NT2/D1 (cell line): ENCODE data around the gene STOX2.

ENCODE experiments used
- DNase-seq: peaks from one replicate; pipeline ENCODE4 v3.0.0-alpha.2; 2011; ENCODE audit warnings: low read depth, low spot score
- H3K27me3 ChIP-seq: 2 replicates; pipeline ENCODE4 v1.6.0; 2011; ENCODE audit warnings: mild to moderate bottlenecking; ENCODE audit not compliant: insufficient read length, insufficient read depth
- H3K36me3 ChIP-seq: 2 replicates; pipeline ENCODE4 v1.6.1; 2011; ENCODE audit warnings: mild to moderate bottlenecking, low read length, mixed read lengths; ENCODE audit not compliant: insufficient read depth, insufficient read length
- H3K4me1 ChIP-seq: 2 replicates; pipeline ENCODE4 v1.5.1; 2011; ENCODE audit not compliant: insufficient read depth, insufficient read length
- H3K4me3 ChIP-seq: 2 replicates; pipeline ENCODE4 v1.5.1; 2011; ENCODE audit warnings: low read depth; ENCODE audit not compliant: insufficient read length
- H3K9ac ChIP-seq: 2 replicates; pipeline ENCODE4 v1.6.0; 2011; ENCODE audit warnings: low read depth; ENCODE audit not compliant: insufficient read length
- H3K9me3 ChIP-seq: 2 replicates; pipeline ENCODE4 v1.5.1; 2011; ENCODE audit warnings: mild to moderate bottlenecking, low read length; ENCODE audit not compliant: insufficient read depth
- SUZ12 ChIP-seq: IDR thresholded peaks from 2 replicates; pipeline ENCODE4 v1.6.1; 2011; ENCODE audit not compliant: insufficient read length, insufficient read depth; ENCODE audit errors: extremely low read depth
- YY1 ChIP-seq: IDR thresholded peaks from 2 replicates; pipeline ENCODE4 v1.6.1; 2011; ENCODE audit not compliant: insufficient read length, insufficient read depth
- ZNF274 ChIP-seq: IDR thresholded peaks from 2 replicates; pipeline ENCODE4 v1.6.1; 2011; ENCODE audit warnings: mild to moderate bottlenecking, low read depth, low read length

The STOX2 gene

DNA sequence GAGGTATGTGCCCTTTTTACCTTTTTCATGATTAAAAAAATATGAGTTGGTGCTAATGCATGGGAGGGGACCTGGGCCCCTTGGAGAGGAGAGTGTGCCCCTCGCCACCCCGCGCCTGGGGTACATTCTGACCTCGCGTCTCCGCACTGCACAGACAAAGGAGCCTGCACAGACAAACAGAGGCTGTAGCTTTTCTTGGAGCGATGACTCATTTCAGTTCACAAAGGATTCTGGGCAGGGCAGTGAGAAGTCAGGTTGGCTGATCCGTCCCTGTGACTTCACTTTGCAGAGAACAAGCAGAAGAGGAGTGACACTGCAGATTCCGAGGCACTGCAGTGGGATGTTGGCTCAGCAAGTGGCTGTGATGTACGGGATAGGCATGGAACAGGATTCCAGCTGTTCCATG lies 82.9 kb downstream of the STOX2 start:
- Histone ChIP-seq H3K9ac (peak overlapping the region; percentile 64), H3K27me3 (no peaks in the 10 kb centered on the region), H3K4me1 (peaks cover 6% of the 10 kb centered on the region), H3K9me3 (no peaks in the 10 kb centered on the region), H3K4me3 (no peak overlapping the region), H3K36me3 (no peaks in the 10 kb centered on the region)
- TF ChIP-seq YY1 (no peak), ZNF274 (no peak), SUZ12 (no peak)
- DNase-seq = peak; percentile 54

DNA sequence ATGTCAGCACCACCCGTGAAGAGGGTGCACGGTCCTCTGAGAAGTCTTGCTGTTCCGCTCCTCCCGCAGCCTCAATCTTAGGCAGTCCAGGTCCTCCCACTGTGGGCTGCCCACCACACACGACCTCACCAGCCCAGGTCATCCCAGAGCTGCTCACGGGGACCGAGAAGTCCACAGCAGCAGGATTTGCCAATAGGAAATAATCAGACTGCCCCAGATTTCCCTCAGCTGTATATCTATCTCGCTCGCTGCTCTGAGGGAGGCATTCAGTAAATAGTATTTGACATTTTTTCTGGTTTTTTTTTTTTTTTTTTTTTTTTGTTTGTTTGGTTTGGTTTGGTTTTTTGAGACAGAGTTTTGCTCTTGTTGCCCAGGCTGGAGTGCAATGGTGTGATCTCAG lies 83.8 kb downstream of the STOX2 start:
- no peak for TF ChIP-seq YY1
- TF ChIP-seq SUZ12 = no peak
- no peak for TF ChIP-seq ZNF274
- H3K27me3 ChIP-seq = no peaks in the 10 kb centered on the region
- no peak for DNase-seq
- H3K36me3 ChIP-seq = no peaks in the 10 kb centered on the region
- H3K4me1 ChIP-seq = peaks cover 6% of the 10 kb centered on the region
- H3K9ac ChIP-seq = peak overlapping the region; percentile 36
- no peak overlapping the region for H3K4me3 ChIP-seq
- no peaks in the 10 kb centered on the region for H3K9me3 ChIP-seq

- TF ChIP-seq ZNF274 = no peak
- TF ChIP-seq YY1 = no peak
- no peak for TF ChIP-seq SUZ12
- Histone ChIP-seq H3K9me3 (no peaks in the 10 kb centered on the region), H3K4me1 (peaks cover 6% of the 10 kb centered on the region), H3K27me3 (no peaks in the 10 kb centered on the region), H3K36me3 (no peaks in the 10 kb centered on the region), H3K4me3 (no peak overlapping the region), H3K9ac (no peak overlapping the region)
- DNase-seq = no peak
Measured at GRCh38 chr4:183989461-183989860, 84.4 kb downstream of the STOX2 start.

DNA sequence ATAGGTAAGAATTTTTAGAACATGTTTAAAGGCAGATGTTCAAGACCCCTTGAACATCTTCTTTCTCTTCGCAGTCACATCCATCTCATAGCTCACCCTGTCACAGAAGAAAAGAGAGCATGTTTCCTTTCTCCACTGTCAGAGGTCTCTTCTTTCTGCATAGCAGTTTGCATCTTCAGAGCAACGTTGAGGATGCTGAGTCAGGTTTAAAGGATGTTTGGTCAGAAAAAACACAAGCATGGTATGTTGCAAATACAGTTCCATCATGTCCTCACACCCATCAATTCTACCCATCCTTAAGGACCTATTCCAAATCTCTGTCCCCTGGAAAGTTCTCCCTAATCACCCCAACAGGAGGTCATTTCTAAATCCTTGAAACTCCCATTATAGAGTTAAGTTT lies 84.8 kb downstream of the STOX2 start:
- TF ChIP-seq YY1 (no peak), ZNF274 (no peak), SUZ12 (no peak)
- Histone ChIP-seq H3K9me3 (no peaks in the 10 kb centered on the region), H3K27me3 (no peaks in the 10 kb centered on the region), H3K9ac (no peak overlapping the region), H3K4me1 (peaks cover 6% of the 10 kb centered on the region), H3K4me3 (no peak overlapping the region), H3K36me3 (no peaks in the 10 kb centered on the region)
- no peak for DNase-seq

GRCh38 chr4:183993676-183994075 lies 88.6 kb downstream of the STOX2 start:
- H3K36me3 ChIP-seq = no peaks in the 10 kb centered on the region
- TF ChIP-seq YY1 = no peak
- TF ChIP-seq SUZ12 = no peak
- no peak for TF ChIP-seq ZNF274
- no peaks in the 10 kb centered on the region for H3K4me1 ChIP-seq
- no peaks in the 10 kb centered on the region for H3K27me3 ChIP-seq
- no peak for DNase-seq
- H3K4me3 ChIP-seq = no peak overlapping the region
- no peak overlapping the region for H3K9ac ChIP-seq
- no peaks in the 10 kb centered on the region for H3K9me3 ChIP-seq

DNA sequence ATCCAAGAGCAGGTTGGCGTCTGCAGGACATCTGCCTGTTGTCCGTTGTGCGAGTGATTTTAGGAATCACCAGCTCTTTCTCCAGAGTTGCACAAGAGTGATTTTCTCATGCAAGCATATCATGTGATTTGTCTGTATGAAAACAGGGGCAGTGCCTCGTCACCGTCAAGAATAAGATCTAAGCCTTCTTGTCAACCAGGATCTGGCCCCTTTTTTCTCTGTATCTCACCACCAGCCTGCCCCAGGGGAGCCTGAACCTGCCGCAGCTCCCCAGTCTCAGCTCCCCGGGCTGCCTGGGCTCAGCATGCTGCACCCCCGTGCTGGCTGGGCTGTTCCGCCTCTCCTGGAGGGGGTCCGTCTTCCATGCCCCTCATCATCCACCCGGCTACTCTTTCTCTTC lies 90.5 kb downstream of the STOX2 start:
- DNase-seq = no peak
- Histone ChIP-seq H3K9me3 (no peaks in the 10 kb centered on the region), H3K4me3 (no peak overlapping the region), H3K4me1 (no peaks in the 10 kb centered on the region), H3K27me3 (no peaks in the 10 kb centered on the region), H3K36me3 (no peaks in the 10 kb centered on the region), H3K9ac (no peak overlapping the region)
- TF ChIP-seq ZNF274 = no peak
- no peak for TF ChIP-seq SUZ12
- TF ChIP-seq YY1 = no peak

- Histone ChIP-seq H3K36me3 (peaks cover 4% of the 10 kb centered on the region), H3K9me3 (no peaks in the 10 kb centered on the region), H3K4me1 (no peaks in the 10 kb centered on the region), H3K4me3 (no peak overlapping the region), H3K9ac (no peak overlapping the region), H3K27me3 (no peaks in the 10 kb centered on the region)
- no peak for DNase-seq
- TF ChIP-seq SUZ12 (no peak), YY1 (no peak), ZNF274 (no peak)
Measured at GRCh38 chr4:183996868-183997267, 91.8 kb downstream of the STOX2 start.
